Hepatocyte (in vitro differentiated cells): ENCODE results near the gene SOS1. TPM values are rescaled to one million over a fixed set of nuclear protein-coding genes. Genes with fewer than 3 reads are reported as not detected.

ENCODE experiments used
- DNase-seq: peaks from one replicate; pipeline ENCODE4 v3.0.0-alpha.2; 2016; ENCODE audit warnings: low spot score
- H2AFZ ChIP-seq: fragments of 200-600 bp; sonication (generic); 2 replicates; pipeline ENCODE4 v1.6.0; 2016; ENCODE audit warnings: antibody characterized with exemption, mild to moderate bottlenecking
- H3K27ac ChIP-seq: fragments of 200-600 bp; sonication (generic); 2 replicates; pipeline ENCODE4 v1.5.1; 2016; ENCODE audit warnings: mild to moderate bottlenecking
- H3K27me3 ChIP-seq: fragments of 200-600 bp; sonication (generic); 2 replicates; pipeline ENCODE4 v1.6.1; 2016
- H3K36me3 ChIP-seq: fragments of 200-600 bp; sonication (generic); replicated peaks from 2 replicates; pipeline ENCODE4 v1.5.1; 2016; ENCODE audit warnings: low read depth; ENCODE audit not compliant: insufficient read depth
- H3K4me1 ChIP-seq: fragments of 200-600 bp; sonication (generic); 2 replicates; pipeline ENCODE4 v1.5.1; 2016; ENCODE audit warnings: mild to moderate bottlenecking, moderate library complexity; ENCODE audit not compliant: insufficient read depth
- H3K4me2 ChIP-seq: fragments of 200-600 bp; sonication (generic); 2 replicates; pipeline ENCODE4 v1.6.0; 2016
- H3K4me3 ChIP-seq: fragments of 200-600 bp; sonication (generic); 2 replicates; pipeline ENCODE4 v1.5.1; 2016; ENCODE audit warnings: mild to moderate bottlenecking
- H3K79me2 ChIP-seq: fragments of 200-600 bp; sonication (generic); 2 replicates; pipeline ENCODE4 v1.6.0; 2017; ENCODE audit warnings: mild to moderate bottlenecking
- H3K9me2 ChIP-seq: fragments of 200-600 bp; sonication (generic); replicated peaks from 2 replicates; pipeline ENCODE4 v1.6.0; 2017; ENCODE audit warnings: mild to moderate bottlenecking; ENCODE audit not compliant: insufficient read depth
- H3K9me3 ChIP-seq: fragments of 200-600 bp; sonication (generic); 2 replicates; pipeline ENCODE4 v1.5.1; 2016; ENCODE audit warnings: low read depth, mild to moderate bottlenecking
- H4K20me1 ChIP-seq: fragments of 200-600 bp; sonication (generic); 2 replicates; pipeline ENCODE4 v1.6.0; 2016; ENCODE audit warnings: mild to moderate bottlenecking; ENCODE audit not compliant: insufficient read depth, poor library complexity, severe bottlenecking
- EZH2 ChIP-seq: fragments of 200-600 bp; sonication (generic); IDR thresholded peaks from 2 replicates; pipeline ENCODE4 v1.6.1; 2016; ENCODE audit warnings: antibody characterized with exemption, mild to moderate bottlenecking, borderline replicate concordance
- EZH2phosphoT487 ChIP-seq: fragments of 200-600 bp; sonication (generic); IDR thresholded peaks from one replicate; pipeline ENCODE4 v1.6.1; 2018; ENCODE audit warnings: antibody characterized with exemption, mild to moderate bottlenecking, low read depth, moderate library complexity; ENCODE audit not compliant: unreplicated experiment, severe bottlenecking
- WGBS: methylation state at CpG from one replicate; pipeline ENCODE4 v1.1.6; 2016; ENCODE audit warnings: low lambda C conversion rate; ENCODE audit errors: missing lambda C conversion rate; 5-methylcytosine and 5-hydroxymethylcytosine counted together
- polyA plus RNA-seq: library from polyadenylated mRNA; unstranded; fragments of >200 nt; fragmentation: Nextera tagmentation; extraction: Ambion mirVana; gene quantifications from 2 replicates; pipeline ENCODE4 v1.2.1, GENCODE V29; 2016
- small RNA-seq: library from RNA; depleted of rRNA; stranded (forward); fragments of <200 nt; gene quantifications from one replicate; pipeline ENCODE3, GENCODE V24; 2014
- total RNA-seq: library from RNA; depleted of rRNA; stranded (reverse); fragments of >200 nt; gene quantifications from 2 replicates; pipeline ENCODE4 v1.2.3, GENCODE V29; 2014
- TF ChIP-seq, protein P1 (sequence below): fragments of 200-600 bp; sonication (generic); IDR thresholded peaks from 2 replicates; pipeline ENCODE4 v1.5.1; 2016; ENCODE audit warnings: antibody characterized with exemption, mild to moderate bottlenecking; ENCODE audit not compliant: poor library complexity

SOS1 gene
- total and polyA plus RNA-seq, 2 experiments from 2014 or later = 11.9 to 48.4 TPM

DNA sequence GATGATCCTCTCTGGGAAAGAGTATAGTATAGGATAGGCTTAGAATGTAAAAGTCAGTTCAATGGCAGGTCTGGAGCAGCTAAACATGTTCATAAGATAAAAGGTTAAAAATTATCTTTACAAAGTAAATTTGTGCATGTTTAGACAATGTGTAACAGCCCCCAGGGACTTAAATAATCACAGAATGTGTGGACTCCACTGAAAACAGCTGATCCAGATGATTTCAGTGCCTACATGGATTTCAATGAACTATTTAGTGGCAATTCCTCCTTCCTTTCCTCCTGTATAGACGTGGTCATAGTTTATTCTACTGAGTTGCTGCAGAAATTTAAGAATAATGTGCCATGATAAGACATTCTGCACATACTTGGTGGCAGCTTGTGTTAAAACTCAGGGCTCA, 188.3 kb downstream of the SOS1 start:
- DNase-seq = no peak
- Histone ChIP-seq H3K27ac (no peak overlapping the region), H3K4me2 (no peak overlapping the region), H4K20me1 (no peaks in the 10 kb centered on the region), H3K79me2 (no peaks in the 10 kb centered on the region), H3K36me3 (no peaks in the 10 kb centered on the region), H3K4me3 (no peak overlapping the region), H2AFZ (no peak overlapping the region), H3K27me3 (no peaks in the 10 kb centered on the region), H3K9me2 (no peaks in the 10 kb centered on the region), H3K9me3 (no peaks in the 10 kb centered on the region), H3K4me1 (peaks cover 5% of the 10 kb centered on the region)
- TF ChIP-seq EZH2phosphoT487 = no peak
- TF ChIP-seq EZH2 = no peak
- TF ChIP-seq, protein P1, sequence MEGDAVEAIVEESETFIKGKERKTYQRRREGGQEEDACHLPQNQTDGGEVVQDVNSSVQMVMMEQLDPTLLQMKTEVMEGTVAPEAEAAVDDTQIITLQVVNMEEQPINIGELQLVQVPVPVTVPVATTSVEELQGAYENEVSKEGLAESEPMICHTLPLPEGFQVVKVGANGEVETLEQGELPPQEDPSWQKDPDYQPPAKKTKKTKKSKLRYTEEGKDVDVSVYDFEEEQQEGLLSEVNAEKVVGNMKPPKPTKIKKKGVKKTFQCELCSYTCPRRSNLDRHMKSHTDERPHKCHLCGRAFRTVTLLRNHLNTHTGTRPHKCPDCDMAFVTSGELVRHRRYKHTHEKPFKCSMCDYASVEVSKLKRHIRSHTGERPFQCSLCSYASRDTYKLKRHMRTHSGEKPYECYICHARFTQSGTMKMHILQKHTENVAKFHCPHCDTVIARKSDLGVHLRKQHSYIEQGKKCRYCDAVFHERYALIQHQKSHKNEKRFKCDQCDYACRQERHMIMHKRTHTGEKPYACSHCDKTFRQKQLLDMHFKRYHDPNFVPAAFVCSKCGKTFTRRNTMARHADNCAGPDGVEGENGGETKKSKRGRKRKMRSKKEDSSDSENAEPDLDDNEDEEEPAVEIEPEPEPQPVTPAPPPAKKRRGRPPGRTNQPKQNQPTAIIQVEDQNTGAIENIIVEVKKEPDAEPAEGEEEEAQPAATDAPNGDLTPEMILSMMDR = no peak
- 24% methylated on average over 1 of the region's 1 CpG for WGBS

Small RNAs within 50 kb of the gene (small RNA-seq; reads per million reads assigned to genes)
- gene HSPE1P13 (not detected), gene RF00019 (not detected), gene RN7SL96P (not detected), gene RNU6-198P (not detected)

Other genes starting within 250 kb of the SOS1 start
- 16.1 and 19.4 TPM in 2 replicates for gene DHX57, start 245.1 kb downstream of the SOS1 start, total RNA-seq
- gene DHX57, start 245.1 kb downstream of the SOS1 start, polyA plus RNA-seq = 7.0 and 7.8 TPM in 2 replicates
- 19.3 and 24.6 TPM in 2 replicates for gene MORN2, start 245.1 kb downstream of the SOS1 start, total RNA-seq
- gene MORN2, start 245.1 kb downstream of the SOS1 start, polyA plus RNA-seq = 20.3 and 26.4 TPM in 2 replicates
- gene ARHGEF33, start 231.2 kb downstream of the SOS1 start, total RNA-seq = 0.12 and 0.27 TPM in 2 replicates
- gene ARHGEF33, start 231.2 kb downstream of the SOS1 start, polyA plus RNA-seq = 0.31 and 0.62 TPM in 2 replicates
- 0.10 and 1.8 TPM in 2 replicates for gene CDKL4, start 122.9 kb upstream of the SOS1 start, total RNA-seq
- gene CDKL4, start 122.9 kb upstream of the SOS1 start, polyA plus RNA-seq = 0.22 and 0.35 TPM in 2 replicates